GM12864 (cell line): ENCODE data around the gene CALR.

Experiments used
- DNase-seq: peaks from one replicate; pipeline ENCODE4 v3.0.0-alpha.2; 2011; ENCODE audit warnings: low read depth
- H3K4me3 ChIP-seq: 2 replicates; pipeline ENCODE4 v1.5.1; 2011; ENCODE audit warnings: mild to moderate bottlenecking, low read depth, low read length, control low read depth
- TF ChIP-seq, protein P1 (sequence below): IDR thresholded peaks from 2 replicates; pipeline ENCODE4 v1.5.1; 2011; ENCODE audit warnings: low read depth, mild to moderate bottlenecking, moderate library complexity, low read length, control low read depth, inconsistent platforms; ENCODE audit errors: missing control alignments

The CALR gene

DNA sequence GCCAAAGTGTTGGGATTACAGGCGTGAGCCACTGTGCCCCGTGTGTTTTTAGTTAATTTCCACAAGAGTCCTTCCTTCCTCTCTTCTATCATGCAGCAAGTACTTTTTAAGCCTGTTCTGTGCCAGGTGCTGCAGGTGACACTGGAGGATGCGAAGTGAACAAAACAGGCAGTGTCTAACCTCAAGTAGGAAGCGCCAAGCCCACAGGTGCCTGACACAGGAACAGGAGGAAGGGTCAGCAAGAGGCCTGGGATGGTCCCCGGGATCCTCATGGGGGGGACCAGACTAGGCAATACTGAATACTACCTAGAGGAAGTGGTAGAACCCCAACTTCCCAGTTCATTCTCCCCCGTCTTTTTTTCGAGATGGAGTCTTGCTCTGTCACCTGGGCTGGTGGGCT is 1.8 kb upstream of the CALR start:
- TF ChIP-seq, protein P1, sequence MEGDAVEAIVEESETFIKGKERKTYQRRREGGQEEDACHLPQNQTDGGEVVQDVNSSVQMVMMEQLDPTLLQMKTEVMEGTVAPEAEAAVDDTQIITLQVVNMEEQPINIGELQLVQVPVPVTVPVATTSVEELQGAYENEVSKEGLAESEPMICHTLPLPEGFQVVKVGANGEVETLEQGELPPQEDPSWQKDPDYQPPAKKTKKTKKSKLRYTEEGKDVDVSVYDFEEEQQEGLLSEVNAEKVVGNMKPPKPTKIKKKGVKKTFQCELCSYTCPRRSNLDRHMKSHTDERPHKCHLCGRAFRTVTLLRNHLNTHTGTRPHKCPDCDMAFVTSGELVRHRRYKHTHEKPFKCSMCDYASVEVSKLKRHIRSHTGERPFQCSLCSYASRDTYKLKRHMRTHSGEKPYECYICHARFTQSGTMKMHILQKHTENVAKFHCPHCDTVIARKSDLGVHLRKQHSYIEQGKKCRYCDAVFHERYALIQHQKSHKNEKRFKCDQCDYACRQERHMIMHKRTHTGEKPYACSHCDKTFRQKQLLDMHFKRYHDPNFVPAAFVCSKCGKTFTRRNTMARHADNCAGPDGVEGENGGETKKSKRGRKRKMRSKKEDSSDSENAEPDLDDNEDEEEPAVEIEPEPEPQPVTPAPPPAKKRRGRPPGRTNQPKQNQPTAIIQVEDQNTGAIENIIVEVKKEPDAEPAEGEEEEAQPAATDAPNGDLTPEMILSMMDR: no peak
- no peak for DNase-seq
- no peak overlapping the region for H3K4me3 ChIP-seq

DNA sequence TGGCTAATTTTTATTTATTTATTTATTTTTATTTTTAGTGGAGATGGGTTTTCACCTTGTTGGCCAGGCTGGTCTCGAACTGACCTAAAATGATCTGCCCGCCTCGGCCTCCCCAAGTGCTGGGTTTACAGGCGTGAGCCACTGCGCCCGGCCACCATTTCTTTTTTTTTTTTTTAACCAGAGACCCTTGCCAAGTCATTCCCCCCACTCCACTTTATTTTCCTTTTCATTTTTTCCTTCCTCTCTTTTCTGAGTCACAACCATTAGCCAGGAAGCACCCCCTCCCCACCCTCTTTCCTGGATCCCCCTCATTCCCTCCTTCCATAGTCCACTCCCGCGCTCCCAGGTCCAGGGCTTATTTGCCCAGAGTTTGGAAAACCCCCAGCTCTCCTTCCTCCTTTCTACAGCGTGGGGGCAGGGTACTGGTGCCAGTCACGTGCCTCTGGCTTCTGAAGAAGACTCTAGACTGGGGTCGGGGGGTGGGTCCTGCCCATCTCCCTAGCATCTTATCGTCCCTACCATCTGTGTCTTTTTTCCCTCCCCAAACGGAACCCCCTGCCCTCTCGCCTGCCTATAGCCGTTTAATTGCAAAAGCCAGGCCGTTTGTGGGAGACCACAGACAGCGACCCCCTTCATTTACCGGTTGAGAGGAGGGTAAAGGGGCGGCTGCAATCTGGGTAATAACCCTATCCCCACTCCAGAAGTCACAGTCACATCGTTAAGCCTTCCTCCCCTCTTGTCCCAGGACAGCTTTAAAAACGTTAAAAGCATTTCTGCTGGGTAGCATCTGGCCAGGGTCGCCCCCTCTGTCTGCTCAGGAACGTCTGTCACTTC is 1.1 kb upstream of the CALR start:
- TF ChIP-seq, protein P1: no peak
- H3K4me3 ChIP-seq: peak overlapping the region; percentile 81
- DNase-seq: no peak

DNA sequence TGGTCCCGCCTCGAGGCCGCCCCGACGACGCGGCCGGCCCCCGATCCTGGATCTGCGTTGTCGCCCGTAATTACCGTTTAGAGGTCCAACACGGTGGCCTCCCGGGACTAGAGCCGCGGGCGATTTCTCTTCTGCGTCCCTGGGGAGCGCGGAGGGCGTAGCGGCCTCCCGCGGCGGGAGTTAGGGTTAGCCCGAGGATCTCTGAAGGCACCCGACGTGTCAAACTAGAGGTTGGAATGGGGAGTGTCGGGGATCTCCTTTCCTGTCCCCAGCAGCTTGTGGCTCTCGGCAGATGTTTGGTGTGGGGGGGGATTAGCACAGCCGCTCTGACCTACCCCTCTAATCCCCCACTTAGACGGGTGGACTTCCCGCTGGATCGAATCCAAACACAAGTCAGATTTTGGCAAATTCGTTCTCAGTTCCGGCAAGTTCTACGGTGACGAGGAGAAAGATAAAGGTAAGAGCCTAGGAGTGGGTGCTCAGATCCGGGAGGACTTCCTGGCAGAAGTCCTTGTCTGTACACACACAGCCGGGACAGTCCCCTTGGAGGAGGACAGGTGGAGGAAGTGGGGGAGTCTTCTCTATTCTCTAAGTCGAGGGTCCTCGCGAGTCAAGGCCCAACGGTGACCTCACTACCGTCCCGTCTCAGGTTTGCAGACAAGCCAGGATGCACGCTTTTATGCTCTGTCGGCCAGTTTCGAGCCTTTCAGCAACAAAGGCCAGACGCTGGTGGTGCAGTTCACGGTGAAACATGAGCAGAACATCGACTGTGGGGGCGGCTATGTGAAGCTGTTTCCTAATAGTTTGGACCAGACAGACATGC is 581 bp downstream of the CALR start:
- no peak for DNase-seq
- peak overlapping the region; percentile 81 for H3K4me3 ChIP-seq
- TF ChIP-seq, protein P1: no peak

DNA sequence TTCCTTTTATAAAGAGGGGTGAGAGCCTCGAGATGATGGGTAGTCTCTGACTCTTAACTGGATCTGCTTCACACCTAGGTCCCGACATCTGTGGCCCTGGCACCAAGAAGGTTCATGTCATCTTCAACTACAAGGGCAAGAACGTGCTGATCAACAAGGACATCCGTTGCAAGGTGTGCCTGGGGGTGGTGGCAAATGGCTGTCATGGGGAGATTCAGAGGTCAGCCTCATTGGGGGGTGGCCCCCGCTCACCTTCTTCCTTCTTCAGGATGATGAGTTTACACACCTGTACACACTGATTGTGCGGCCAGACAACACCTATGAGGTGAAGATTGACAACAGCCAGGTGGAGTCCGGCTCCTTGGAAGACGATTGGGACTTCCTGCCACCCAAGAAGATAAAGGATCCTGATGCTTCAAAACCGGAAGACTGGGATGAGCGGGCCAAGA is 1.6 kb downstream of the CALR start:
- DNase-seq: no peak
- H3K4me3 ChIP-seq: peak overlapping the region; percentile 81
- TF ChIP-seq, protein P1: no peak

GRCh38 chr19:12940897-12941296 is 2.5 kb downstream of the CALR start:
- DNase-seq: no peak
- TF ChIP-seq, protein P1: no peak
- H3K4me3 ChIP-seq: peak overlapping the region; percentile 81

- TF ChIP-seq, protein P1: no peak
Measured at GRCh38 chr19:12943437-12944044, 5.1 kb downstream of the CALR start.

More at GRCh38 chr19:12943437-12944044, 5.1 kb downstream of the CALR start:
- H3K4me3 ChIP-seq: peak overlapping the region; percentile 3
- DNase-seq: no peak
